ENCODE data around the gene C2orf78.

DNA sequence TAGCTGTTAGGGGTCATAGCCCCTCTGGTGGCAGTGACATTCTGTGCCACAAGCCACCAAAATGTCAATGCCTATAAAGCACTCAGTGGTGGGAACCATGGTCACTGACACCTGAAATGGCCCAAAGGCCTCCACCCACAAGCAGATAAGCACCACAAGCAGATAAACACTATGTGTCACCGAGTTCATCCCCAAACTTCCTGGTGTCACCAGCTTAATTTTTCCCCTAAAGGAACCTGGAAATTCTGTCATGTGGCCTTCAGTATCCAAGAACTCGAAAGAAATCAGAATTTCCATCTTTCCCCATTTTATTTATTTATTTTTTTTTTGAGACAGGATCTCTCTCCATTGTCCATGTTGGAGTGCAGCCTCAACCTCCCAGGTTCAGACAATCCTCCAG lies 43.2 kb upstream of the C2orf78 start:
- TF ChIP-seq, protein P1, sequence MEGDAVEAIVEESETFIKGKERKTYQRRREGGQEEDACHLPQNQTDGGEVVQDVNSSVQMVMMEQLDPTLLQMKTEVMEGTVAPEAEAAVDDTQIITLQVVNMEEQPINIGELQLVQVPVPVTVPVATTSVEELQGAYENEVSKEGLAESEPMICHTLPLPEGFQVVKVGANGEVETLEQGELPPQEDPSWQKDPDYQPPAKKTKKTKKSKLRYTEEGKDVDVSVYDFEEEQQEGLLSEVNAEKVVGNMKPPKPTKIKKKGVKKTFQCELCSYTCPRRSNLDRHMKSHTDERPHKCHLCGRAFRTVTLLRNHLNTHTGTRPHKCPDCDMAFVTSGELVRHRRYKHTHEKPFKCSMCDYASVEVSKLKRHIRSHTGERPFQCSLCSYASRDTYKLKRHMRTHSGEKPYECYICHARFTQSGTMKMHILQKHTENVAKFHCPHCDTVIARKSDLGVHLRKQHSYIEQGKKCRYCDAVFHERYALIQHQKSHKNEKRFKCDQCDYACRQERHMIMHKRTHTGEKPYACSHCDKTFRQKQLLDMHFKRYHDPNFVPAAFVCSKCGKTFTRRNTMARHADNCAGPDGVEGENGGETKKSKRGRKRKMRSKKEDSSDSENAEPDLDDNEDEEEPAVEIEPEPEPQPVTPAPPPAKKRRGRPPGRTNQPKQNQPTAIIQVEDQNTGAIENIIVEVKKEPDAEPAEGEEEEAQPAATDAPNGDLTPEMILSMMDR (IDR thresholded peaks at IDR 0.05; ENCODE audit: borderline replicate concordance, extremely low read depth, low read length, poor library complexity, severe bottlenecking), result no peak
- no peak for TF ChIP-seq EZH2 (IDR thresholded peaks at IDR 0.05; ENCODE audit: borderline replicate concordance, low read depth, low read length, severe bottlenecking)
